Right renal cortex interstitium (tissue), 3 donors: ENCODE data around the gene ABAT. TPM values are rescaled to one million over a fixed set of nuclear protein-coding genes. Genes with fewer than 3 reads are reported as not detected.
"Not testable (repeated sequence)": the region's sequence is repeated elsewhere in the genome, so short reads cannot be mapped to it uniquely, and the experiment has no call there.

ENCODE experiments used
- DNase-seq, 3 donors: peaks; one replicate each; pipeline ENCODE4 v3.0.0-alpha.2; 2013; ENCODE audit warnings: low read depth in 3 of 3, low spot score in 2 of 3
- polyA plus RNA-seq, 3 donors: library from polyadenylated mRNA; unstranded; fragments of 120-200 nt; gene quantifications; one replicate each; pipeline ENCODE4 v1.2.1, GENCODE V29; 2013; ENCODE audit not compliant: insufficient read length in 3 of 3

The ABAT gene
- polyA plus RNA-seq, 3 donors: 55.4 to 75.3 (median 69.7) TPM

GRCh38 chr16:8739151-8739550, 64.7 kb downstream of the ABAT start:
- no peak for DNase-seq

DNA sequence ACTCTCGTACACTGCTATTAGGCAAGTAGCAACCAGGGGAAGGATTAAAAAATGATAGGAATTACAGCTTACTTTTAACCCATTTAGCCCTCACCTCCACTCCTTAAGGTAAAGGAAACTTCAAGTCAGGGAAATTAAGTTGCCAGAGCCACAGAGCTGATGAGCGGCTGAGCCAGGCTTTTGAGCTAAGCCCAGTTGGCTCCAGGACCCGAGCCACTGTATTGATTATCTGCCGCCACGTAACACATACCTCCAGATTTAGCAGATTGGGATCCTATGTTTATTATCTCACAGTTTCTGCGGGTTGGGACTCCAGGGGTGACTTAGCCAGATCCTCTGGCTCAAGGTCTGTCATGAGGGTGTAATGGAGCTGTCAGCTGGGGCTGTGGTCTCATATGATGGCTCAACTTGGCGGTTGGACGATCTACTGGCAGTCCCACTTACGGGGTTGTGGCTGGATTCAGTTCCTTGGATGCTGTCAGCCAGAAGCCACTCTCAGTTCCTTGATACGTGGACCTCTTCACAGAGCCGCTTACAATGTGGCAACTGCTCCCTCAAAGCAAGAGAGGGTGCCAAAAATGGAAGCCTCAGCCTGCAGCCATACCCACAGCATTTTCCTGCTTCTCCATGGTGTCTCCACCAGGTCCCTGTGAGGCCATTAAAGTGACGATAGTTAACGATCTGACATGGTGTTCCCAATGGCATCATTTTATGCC, 65.7 kb downstream of the ABAT start:
- DNase-seq: no peak

DNA sequence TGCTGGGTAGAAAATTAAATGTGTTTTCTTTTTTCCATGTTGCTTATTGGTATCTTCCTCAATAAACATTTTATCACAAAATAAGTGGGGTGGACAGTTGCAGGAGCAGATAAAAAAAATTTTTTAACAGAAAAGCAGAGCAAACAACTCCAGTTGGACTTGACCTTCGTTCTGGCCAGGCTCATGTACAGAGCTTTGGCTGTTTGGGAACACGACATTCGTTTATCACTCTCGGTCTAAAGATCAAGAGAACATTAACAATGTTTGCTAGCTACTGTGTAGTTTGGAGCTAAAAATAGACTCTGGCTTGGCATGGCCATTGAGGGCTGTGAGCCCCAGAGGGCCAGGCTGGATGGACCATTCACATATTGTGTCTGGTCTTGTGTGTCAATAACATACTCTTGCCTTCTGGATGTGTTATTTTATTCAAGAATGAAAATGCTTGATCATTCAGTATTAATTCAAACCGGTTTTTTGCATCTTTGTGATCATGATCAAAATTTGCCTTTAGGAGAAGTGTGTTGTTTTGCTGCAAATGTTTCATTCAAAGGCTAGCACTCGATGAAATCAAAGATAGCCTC, 66.4 kb downstream of the ABAT start:
- DNase-seq: no peak

DNA sequence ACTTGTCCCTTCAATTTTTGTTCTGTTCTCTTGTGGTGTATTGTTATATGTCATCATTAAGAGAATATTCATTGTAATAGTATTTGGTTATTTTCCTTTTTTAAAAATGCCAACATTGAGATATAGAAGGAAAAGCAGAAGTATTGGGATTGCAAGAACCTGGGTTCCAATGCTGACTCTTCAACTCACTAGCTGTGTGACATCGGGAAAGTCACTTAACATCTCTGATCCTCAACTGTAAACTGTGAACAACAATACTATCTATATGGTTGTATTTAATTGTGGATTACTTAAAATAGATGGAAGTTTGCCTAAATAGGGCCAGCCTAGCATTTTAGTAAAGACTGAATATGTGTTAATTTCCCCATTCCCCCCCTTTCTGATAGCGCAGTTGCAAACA, 67.2 kb downstream of the ABAT start:
- no peak for DNase-seq

GRCh38 chr16:8742068-8742467, 67.7 kb downstream of the ABAT start:
- DNase-seq: no peak

DNA sequence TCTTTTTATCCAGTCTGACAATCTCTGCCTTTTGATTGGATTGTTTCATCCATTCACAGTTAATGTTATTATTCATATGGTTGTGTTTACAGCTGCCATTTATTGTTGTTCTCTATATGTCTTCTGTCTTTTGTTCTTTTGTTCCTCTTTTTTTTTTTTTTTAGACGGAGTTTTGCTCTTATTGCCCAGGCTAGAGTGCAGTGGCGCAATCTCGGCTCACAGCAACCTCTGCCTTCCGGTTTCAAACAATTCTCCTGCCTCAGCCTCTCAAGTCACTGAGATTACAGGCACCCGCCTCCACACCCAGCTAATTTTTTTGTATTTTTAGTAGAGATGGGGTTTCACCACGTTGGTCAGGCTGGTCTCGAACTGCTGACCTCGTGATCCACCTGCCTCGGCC, 74.5 kb downstream of the ABAT start:
- DNase-seq: not testable (repeated sequence)

GRCh38 chr16:8751481-8752311, 77.3 kb downstream of the ABAT start:
- no peak for DNase-seq

DNA sequence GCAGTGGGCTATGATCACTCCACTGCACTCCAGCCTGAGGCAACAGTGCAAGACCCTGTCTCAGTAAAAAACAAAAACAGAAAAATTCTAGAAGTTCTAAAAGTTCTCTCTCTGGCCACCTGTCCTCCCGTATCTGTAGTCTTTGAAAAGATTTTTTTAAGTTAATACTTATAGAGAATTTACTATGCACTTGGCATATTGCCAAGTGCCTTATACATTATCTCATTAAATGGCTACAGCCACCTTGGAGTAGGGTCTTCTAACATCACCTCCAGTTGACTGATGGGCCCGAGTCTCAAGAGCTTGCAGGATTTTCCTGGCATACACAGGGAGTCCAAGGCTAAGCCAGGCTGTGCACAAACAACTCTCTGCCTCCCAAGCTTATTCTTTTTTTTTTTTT, 78.3 kb downstream of the ABAT start:
- no peak for DNase-seq

- no peak for DNase-seq
These were observed 79.1 kb downstream of the ABAT start for GRCh38 chr16:8753416-8754054.

GRCh38 chr16:8756755-8757154, 82.3 kb downstream of the ABAT start:
- DNase-seq: no peak

- no peak for DNase-seq
These were observed 83.6 kb downstream of the ABAT start for GRCh38 chr16:8758022-8758421.

DNA sequence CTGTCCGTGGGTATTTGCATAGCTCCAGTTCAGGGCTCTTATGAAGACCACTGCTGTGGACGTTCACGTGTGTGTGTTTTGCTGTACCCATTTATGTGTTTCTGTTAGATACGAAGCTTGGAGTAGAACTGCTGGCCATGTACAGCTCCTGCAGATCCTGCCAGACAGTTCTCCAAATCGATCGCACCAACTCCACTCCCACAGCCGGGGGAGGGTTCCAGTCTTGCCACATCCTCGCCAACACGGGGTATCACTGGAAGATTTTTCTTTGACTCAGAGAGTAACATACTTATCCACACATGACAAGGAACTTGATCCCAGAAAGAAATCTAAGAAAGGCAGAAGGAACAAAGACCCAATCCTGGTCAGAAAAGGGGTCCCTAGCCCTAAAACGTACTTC, 85.6 kb downstream of the ABAT start:
- no peak for DNase-seq

- DNase-seq: no peak
These were observed 86.7 kb downstream of the ABAT start for GRCh38 chr16:8761078-8761477.

GRCh38 chr16:8762254-8762653, 87.8 kb downstream of the ABAT start:
- DNase-seq: no peak

DNA sequence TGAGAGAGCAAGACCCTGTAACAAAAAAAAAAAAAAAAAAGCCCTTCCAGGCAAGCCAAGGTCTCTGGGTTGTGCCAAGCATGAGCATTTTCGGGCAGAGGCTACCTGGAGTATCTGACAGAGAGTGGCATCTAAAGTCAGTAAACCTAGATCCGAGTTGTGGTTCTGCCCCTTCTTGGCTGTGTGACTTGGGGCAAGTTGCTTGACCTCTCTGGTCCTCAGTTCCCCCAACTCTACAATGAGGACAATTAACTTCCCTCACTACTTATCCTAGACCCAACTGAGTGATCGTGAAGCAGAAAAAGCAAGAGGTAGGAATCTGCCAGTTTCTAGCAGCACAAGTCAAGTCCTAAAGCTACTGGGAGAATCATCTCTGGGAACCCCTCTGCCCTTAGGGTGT, 88.7 kb downstream of the ABAT start:
- DNase-seq: no peak

DNA sequence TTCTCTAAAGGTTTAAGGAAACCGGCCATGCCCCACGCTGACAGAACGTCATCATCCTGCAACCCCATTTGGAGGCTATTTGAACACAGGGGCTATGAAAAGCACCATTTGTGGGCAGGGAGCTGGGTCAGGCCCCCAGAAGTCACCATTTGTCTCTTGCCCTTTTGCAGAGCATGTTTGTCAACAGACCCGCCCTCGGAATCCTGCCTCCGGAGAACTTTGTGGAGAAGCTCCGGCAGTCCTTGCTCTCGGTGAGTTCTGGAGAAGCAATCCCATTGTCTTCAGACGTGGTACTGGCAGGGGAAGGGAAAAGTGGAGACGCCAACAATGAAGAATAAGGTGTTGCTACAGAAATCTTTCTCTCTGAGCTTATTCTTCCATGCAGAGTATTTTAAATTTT, 89.5 kb downstream of the ABAT start:
- no peak for DNase-seq

DNA sequence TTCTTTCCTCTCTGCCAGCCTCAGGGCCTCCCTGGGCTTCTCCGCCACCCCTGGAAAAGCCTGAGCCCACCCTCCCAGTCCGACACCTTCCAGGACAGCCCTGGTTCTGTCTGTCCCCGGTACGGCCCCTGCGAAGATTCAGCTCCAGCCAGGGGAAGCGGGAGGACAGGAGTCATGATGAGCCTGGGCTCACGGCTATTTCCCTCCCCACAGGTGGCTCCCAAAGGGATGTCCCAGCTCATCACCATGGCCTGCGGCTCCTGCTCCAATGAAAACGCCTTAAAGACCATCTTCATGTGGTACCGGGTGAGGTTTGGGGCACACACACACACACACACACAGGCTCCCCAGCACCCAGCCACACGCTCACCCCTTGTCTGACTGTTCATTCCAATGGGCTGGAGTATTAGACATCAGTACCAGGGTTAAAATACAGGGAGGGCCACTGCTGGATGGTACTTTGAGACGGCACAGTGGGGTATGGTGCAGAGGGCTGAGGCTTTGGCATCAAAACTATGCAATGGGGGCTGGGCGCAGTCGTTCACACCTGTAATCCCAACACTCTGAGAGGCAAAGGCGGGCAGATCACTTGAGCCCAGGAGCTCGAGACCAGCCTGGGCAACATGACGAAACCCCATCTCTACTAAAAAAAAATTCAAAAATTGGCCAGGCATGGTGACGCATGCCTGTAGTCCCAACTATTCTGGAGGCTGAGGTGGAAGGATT, 90.3 kb downstream of the ABAT start:
- no peak for DNase-seq

- no peak for DNase-seq
These were observed 92.8 kb downstream of the ABAT start for GRCh38 chr16:8767176-8767575.

- DNase-seq: no peak
These were observed 93.9 kb downstream of the ABAT start for GRCh38 chr16:8768283-8768682.

DNA sequence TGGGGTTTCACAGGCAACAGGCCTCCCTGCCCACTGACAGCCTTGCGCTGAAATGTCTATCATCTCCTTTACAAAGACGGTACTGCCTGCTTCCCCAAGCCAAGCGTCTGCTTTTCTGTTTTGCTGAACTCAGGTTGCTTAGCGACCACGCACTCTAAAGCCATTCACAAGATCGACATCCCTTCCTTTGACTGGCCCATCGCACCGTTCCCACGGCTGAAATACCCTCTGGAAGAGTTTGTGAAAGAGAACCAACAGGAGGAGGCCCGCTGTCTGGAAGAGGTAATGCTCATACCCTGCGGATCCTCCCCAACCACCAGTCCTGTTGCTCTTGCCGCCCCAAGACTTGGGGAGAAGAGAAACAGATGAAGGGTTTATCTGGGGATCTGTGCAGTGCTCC, 94.3 kb downstream of the ABAT start:
- DNase-seq: no peak

DNA sequence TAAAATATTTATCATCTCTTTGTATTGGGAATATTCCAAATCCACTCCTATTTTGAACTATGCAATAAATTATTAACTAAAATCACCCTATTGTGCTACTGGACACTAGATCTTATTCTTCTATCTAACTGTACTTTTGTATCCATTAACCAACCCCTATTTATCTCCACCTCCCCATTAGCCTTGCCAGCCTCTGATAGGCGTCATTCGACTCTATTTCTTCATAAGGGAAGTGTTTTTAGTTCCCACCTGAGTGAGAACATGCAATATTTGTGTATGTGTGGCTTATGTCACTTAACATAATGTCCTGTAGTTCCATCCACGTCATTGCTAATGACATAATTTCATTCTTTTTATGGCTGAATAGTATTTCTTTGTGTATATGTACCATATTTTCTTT, 99.1 kb downstream of the ABAT start:
- DNase-seq: no peak
